Suppressor macrophage treated with lipopolysaccharide for 4 hours (primary cell): ENCODE measurements around the gene VDR.
A peak's percentile ranks its signal among the peaks of the same experiment; 100 is the strongest.

Experiments used
- DNase-seq: peaks from one replicate; pipeline ENCODE4 v3.0.0-alpha.2; 2020

The VDR gene

GRCh38 chr12:47904713-47905709 lies at the start of gene VDR:
Gene VDR (minus strand): TSS chr12:47904994. CDS start chr12:47879113, 25,881 bp downstream.
- peak; percentile 82 for DNase-seq

- no peak for DNase-seq
Observed at GRCh38 chr12:47954058-47954457, 49.3 kb upstream of the VDR start.

- no peak for DNase-seq
Observed at GRCh38 chr12:47950856-47951468, 46.2 kb upstream of the VDR start.

GRCh38 chr12:47949441-47950341 lies 44.9 kb upstream of the VDR start:
- peak; percentile 81 for DNase-seq

GRCh38 chr12:47947341-47947740 lies 42.5 kb upstream of the VDR start:
- no peak for DNase-seq

- DNase-seq = peak; percentile 32
Observed at GRCh38 chr12:47946413-47947323, 41.9 kb upstream of the VDR start.

GRCh38 chr12:47945341-47945728 lies 40.5 kb upstream of the VDR start:
- DNase-seq = no peak

GRCh38 chr12:47944685-47945340 lies 40.0 kb upstream of the VDR start:
- no peak for DNase-seq

GRCh38 chr12:47943623-47944340 lies 39.0 kb upstream of the VDR start:
- no peak for DNase-seq

- DNase-seq = no peak
Observed at GRCh38 chr12:47942614-47943225, 37.9 kb upstream of the VDR start.

- no peak for DNase-seq
Observed at GRCh38 chr12:47941871-47942613, 37.2 kb upstream of the VDR start.

GRCh38 chr12:47941475-47941780 lies 36.6 kb upstream of the VDR start:
- no peak for DNase-seq

- no peak for DNase-seq
Observed at GRCh38 chr12:47940773-47941474, 36.1 kb upstream of the VDR start.

GRCh38 chr12:47939009-47939601 lies 34.3 kb upstream of the VDR start:
- DNase-seq = no peak

- no peak for DNase-seq
Observed at GRCh38 chr12:47938594-47938993, 33.8 kb upstream of the VDR start.

- DNase-seq = no peak
Observed at GRCh38 chr12:47938093-47938492, 33.3 kb upstream of the VDR start.

GRCh38 chr12:47935184-47935583 lies 30.4 kb upstream of the VDR start:
- no peak for DNase-seq

- DNase-seq = no peak
Observed at GRCh38 chr12:47931187-47931586, 26.4 kb upstream of the VDR start.

GRCh38 chr12:47930634-47931033 lies 25.8 kb upstream of the VDR start:
- no peak for DNase-seq
